ENCODE measurements around the gene MLLT10.

GRCh38 chr10:21746118-21746517 lies 212.1 kb downstream of the MLLT10 start:
- no peak for TF ChIP-seq POLR2A (IDR thresholded peaks at IDR 0.05)
- no peak for TF ChIP-seq CTCF (IDR thresholded peaks at IDR 0.05)

All from thyroid gland (tissue), 4 donors.